ENCODE measurements around the gene RNF186. TPM values are rescaled to one million over a fixed set of nuclear protein-coding genes. Genes with fewer than 3 reads are reported as not detected.
"Not testable (repeated sequence)": the region's sequence is repeated elsewhere in the genome, so short reads cannot be mapped to it uniquely, and the experiment has no call there.

Gene RNF186
- total RNA-seq, 4 donors from 2014 or later = not detected

- Histone ChIP-seq H3K9me3 (no peaks in the 10 kb centered on the region), H3K27me3 (no peaks in the 10 kb centered on the region), H3K27ac (no peak overlapping the region), H3K4me3 (no peak overlapping the region), H3K36me3 (no peaks in the 10 kb centered on the region), H3K4me1 (no peaks in the 10 kb centered on the region)
- no peak for DNase-seq (ENCODE audit: low spot score in 2 of 2)
- WGBS, 2 donors = 66 to 82% methylated on average over 4 of the region's 4 CpGs
- TF ChIP-seq EP300 (IDR thresholded peaks at IDR 0.05) (no peak), CTCF (IDR thresholded peaks at IDR 0.05) (no peak), POLR2A (IDR thresholded peaks at IDR 0.05) (no peak)
These were observed 9.5 kb upstream of the RNF186 start for GRCh38 chr1:19824541-19824940.

GRCh38 chr1:19824036-19824435 lies 9.0 kb upstream of the RNF186 start:
- Histone ChIP-seq H3K27me3 (no peaks in the 10 kb centered on the region), H3K4me3 (no peak overlapping the region), H3K9me3 (no peaks in the 10 kb centered on the region), H3K27ac (no peak overlapping the region), H3K4me1 (no peaks in the 10 kb centered on the region), H3K36me3 (no peaks in the 10 kb centered on the region)
- 88 to 94% methylated on average over 5 of the region's 5 CpGs for WGBS, 2 donors
- DNase-seq (ENCODE audit: low spot score in 2 of 2) = no peak
- TF ChIP-seq EP300 (IDR thresholded peaks at IDR 0.05) (no peak), POLR2A (IDR thresholded peaks at IDR 0.05) (no peak), CTCF (IDR thresholded peaks at IDR 0.05) (no peak)

GRCh38 chr1:19819701-19820100 lies 4.6 kb upstream of the RNF186 start:
- H3K27ac ChIP-seq = no peak overlapping the region
- H3K4me1 ChIP-seq = no peaks in the 10 kb centered on the region
- H3K27me3 ChIP-seq = no peaks in the 10 kb centered on the region
- DNase-seq (ENCODE audit: low spot score in 2 of 2) = no peak
- H3K9me3 ChIP-seq = no peaks in the 10 kb centered on the region
- WGBS, 2 donors = 64% methylated on average over 5 of the region's 5 CpGs
- TF ChIP-seq CTCF (IDR thresholded peaks at IDR 0.05) (no peak), POLR2A (IDR thresholded peaks at IDR 0.05) (no peak), EP300 (IDR thresholded peaks at IDR 0.05) (no peak)
- no peak overlapping the region for H3K4me3 ChIP-seq
- H3K36me3 ChIP-seq = no peaks in the 10 kb centered on the region

- Histone ChIP-seq H3K27me3 (no peaks in the 10 kb centered on the region), H3K4me1 (no peaks in the 10 kb centered on the region), H3K9me3 (no peaks in the 10 kb centered on the region), H3K4me3 (no peak overlapping the region), H3K36me3 (no peaks in the 10 kb centered on the region), H3K27ac (no peak overlapping the region)
- WGBS, 2 donors = 68 to 73% methylated on average over 3 of the region's 3 CpGs
- no peak for DNase-seq (ENCODE audit: low spot score in 2 of 2)
- TF ChIP-seq EP300 (IDR thresholded peaks at IDR 0.05) = peak in 1 of 2 donors; percentile 21
- no peak for TF ChIP-seq POLR2A (IDR thresholded peaks at IDR 0.05)
These were observed 3.2 kb upstream of the RNF186 start for GRCh38 chr1:19818324-19818723.

GRCh38 chr1:19817160-19817559 lies 2.1 kb upstream of the RNF186 start:
- no peaks in the 10 kb centered on the region for H3K36me3 ChIP-seq
- no peaks in the 10 kb centered on the region for H3K27me3 ChIP-seq
- no peaks in the 10 kb centered on the region for H3K9me3 ChIP-seq
- TF ChIP-seq CTCF (IDR thresholded peaks at IDR 0.05) (no peak), EP300 (IDR thresholded peaks at IDR 0.05) (no peak), POLR2A (IDR thresholded peaks at IDR 0.05) (no peak)
- DNase-seq (ENCODE audit: low spot score in 2 of 2) = no peak
- no peak overlapping the region for H3K4me3 ChIP-seq
- WGBS, 2 donors = 64 to 70% methylated on average over 5 of the region's 5 CpGs
- no peaks in the 10 kb centered on the region for H3K4me1 ChIP-seq
- H3K27ac ChIP-seq = no peak overlapping the region

GRCh38 chr1:19816737-19817086 lies 1.6 kb upstream of the RNF186 start:
- not testable (repeated sequence) for H3K4me3 ChIP-seq; DNase-seq (ENCODE audit: low spot score in 2 of 2); H3K4me1 ChIP-seq; H3K27ac ChIP-seq; H3K27me3 ChIP-seq; H3K9me3 ChIP-seq; H3K36me3 ChIP-seq
- 52 to 53% methylated on average over 1 of the region's 1 CpG for WGBS, 2 donors

Data from tibial nerve (tissue), 4 donors.